Measurements from ENCODE around the gene FCER1A. TPM values are rescaled to one million over a fixed set of nuclear protein-coding genes. Genes with fewer than 3 reads are reported as not detected.

Gene FCER1A
- total RNA-seq, 1 donor from 2014 or later = not detected

GRCh38 chr1:159275891-159276290, 26.2 kb upstream of the FCER1A start:
- Histone ChIP-seq H3K9me3 (no peaks in the 10 kb centered on the region), H3K36me3 (no peaks in the 10 kb centered on the region), H3K27me3 (no peaks in the 10 kb centered on the region), H3K4me3 (no peak overlapping the region), H3K4me1 (no peaks in the 10 kb centered on the region), H3K27ac (no peak overlapping the region)
- TF ChIP-seq CTCF (IDR thresholded peaks at IDR 0.05) = no peak
- no peak for DNase-seq (ENCODE audit: low spot score in 2 of 2)
- intact Hi-C loops (cut with DNase I) = no loop called here

- intact Hi-C loops (cut with DNase I) = no loop called here
- Histone ChIP-seq H3K36me3 (no peaks in the 10 kb centered on the region), H3K4me3 (no peak overlapping the region), H3K9me3 (no peaks in the 10 kb centered on the region), H3K4me1 (no peaks in the 10 kb centered on the region), H3K27ac (no peak overlapping the region), H3K27me3 (no peaks in the 10 kb centered on the region)
- no peak for TF ChIP-seq CTCF (IDR thresholded peaks at IDR 0.05)
- DNase-seq (ENCODE audit: low spot score in 2 of 2) = no peak
These were observed 22.4 kb upstream of the FCER1A start for GRCh38 chr1:159279773-159280172.

DNA sequence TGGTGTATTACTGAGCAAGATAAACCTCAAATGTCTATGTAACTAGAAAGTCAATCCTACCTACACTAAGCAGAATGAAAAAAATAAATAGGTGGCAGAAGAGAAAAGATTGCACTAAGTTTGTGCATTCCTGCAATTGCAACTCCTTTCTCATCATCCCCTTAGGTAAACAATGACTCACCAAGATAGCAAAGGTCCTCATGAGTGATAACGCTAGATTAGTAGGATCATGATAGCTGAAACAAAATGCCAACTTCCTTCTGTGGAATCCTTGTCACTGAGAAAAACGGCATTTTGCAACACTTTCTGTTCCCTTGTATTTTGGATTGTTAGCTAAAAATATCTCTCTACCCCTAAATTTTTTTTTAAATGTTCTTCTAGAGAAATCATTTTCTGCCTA, 20.0 kb upstream of the FCER1A start:
- TF ChIP-seq CTCF (IDR thresholded peaks at IDR 0.05) = no peak
- Histone ChIP-seq H3K27me3 (no peaks in the 10 kb centered on the region), H3K4me1 (no peaks in the 10 kb centered on the region), H3K27ac (no peak overlapping the region), H3K9me3 (no peaks in the 10 kb centered on the region), H3K4me3 (no peak overlapping the region), H3K36me3 (no peaks in the 10 kb centered on the region)
- DNase-seq (ENCODE audit: low spot score in 2 of 2) = no peak
- intact Hi-C loops (cut with DNase I) = no loop called here

GRCh38 chr1:159289060-159289459, 13.1 kb upstream of the FCER1A start:
- no peaks in the 10 kb centered on the region for H3K27me3 ChIP-seq
- intact Hi-C loops (cut with DNase I) = no loop called here
- H3K27ac ChIP-seq = no peak overlapping the region
- no peak overlapping the region for H3K4me3 ChIP-seq
- no peak for DNase-seq (ENCODE audit: low spot score in 2 of 2)
- H3K36me3 ChIP-seq = no peaks in the 10 kb centered on the region
- H3K4me1 ChIP-seq = no peaks in the 10 kb centered on the region
- H3K9me3 ChIP-seq = no peaks in the 10 kb centered on the region
- TF ChIP-seq CTCF (IDR thresholded peaks at IDR 0.05) = no peak

- Histone ChIP-seq H3K27ac (no peak overlapping the region), H3K9me3 (no peaks in the 10 kb centered on the region), H3K36me3 (no peaks in the 10 kb centered on the region), H3K4me3 (no peak overlapping the region), H3K27me3 (no peaks in the 10 kb centered on the region), H3K4me1 (no peaks in the 10 kb centered on the region)
- intact Hi-C loops (cut with DNase I) = no loop called here
- no peak for DNase-seq (ENCODE audit: low spot score in 2 of 2)
- TF ChIP-seq CTCF (IDR thresholded peaks at IDR 0.05) = no peak
These were observed 10.7 kb upstream of the FCER1A start for GRCh38 chr1:159291424-159291823.

GRCh38 chr1:159296706-159297375, 5.3 kb upstream of the FCER1A start:
- TF ChIP-seq CTCF (IDR thresholded peaks at IDR 0.05) = no peak
- Histone ChIP-seq H3K36me3 (no peaks in the 10 kb centered on the region), H3K4me1 (no peaks in the 10 kb centered on the region), H3K4me3 (no peak overlapping the region), H3K27ac (no peak overlapping the region), H3K27me3 (no peaks in the 10 kb centered on the region), H3K9me3 (no peaks in the 10 kb centered on the region)
- intact Hi-C loops (cut with DNase I) = no loop called here
- DNase-seq (ENCODE audit: low spot score in 2 of 2) = no peak
